T-cell (primary cell): ENCODE results near the gene MICALL2. TPM values are rescaled to one million over a fixed set of nuclear protein-coding genes. Genes with fewer than 3 reads are reported as not detected.
"Not testable (repeated sequence)": the region's sequence is repeated elsewhere in the genome, so short reads cannot be mapped to it uniquely, and the experiment has no call there.

ENCODE experiments used
- ATAC-seq, 4 experiments: fragments of 200-7000 bp in 3 of 4; fragments of 150-1000 bp in 1 of 4; cut with Tn5 transposase; replicated peaks in 1 of 4; 1 replicate in 3 of 4; 2 replicates in 1 of 4; pipeline ENCODE4 v1.10.0; 2021; ENCODE audit warnings: moderate library complexity in 3 of 4, mild to moderate bottlenecking in 2 of 4, moderate number of reproducible peaks in 1 of 4
- CTCF ChIA-PET, 2 donors: fragments of 300-600 bp; sonication (Branson Sonifier 250); formaldehyde crosslinking; loops; one replicate each; lab custom pipeline; 2022; ENCODE audit warnings: antibody characterized with exemption in 2 of 2; lab: Charles Lee
- POLR2A ChIA-PET, 2 donors: fragments of 300-600 bp; sonication (Branson Sonifier 250); formaldehyde crosslinking; loops; one replicate each; lab custom pipeline; 2022; ENCODE audit warnings: antibody characterized with exemption in 2 of 2; lab: Charles Lee
- DNase-seq, 35 experiments: peaks; one replicate each; pipeline versions ENCODE4 v3.0.0 to v3.0.0-alpha.2; 2013 to 2023
- H3K27ac ChIP-seq: one replicate; pipeline ENCODE4 v1.5.1; 2013; ENCODE audit warnings: low read length
- H3K27me3 ChIP-seq, 2 experiments: replicated peaks in 1 of 2; 1 replicate in 1 of 2; 2 replicates in 1 of 2; pipeline versions ENCODE4 v1.6.1 to v1.7.0; 2013; ENCODE audit warnings: low read length in 1 of 2, mixed read lengths in 1 of 2; ENCODE audit not compliant: control insufficient read depth in 2 of 2, insufficient read depth in 2 of 2; ENCODE audit errors: extremely low read depth in 1 of 2
- H3K36me3 ChIP-seq, 2 donors: 1 replicate in 1 of 2; 2 replicates in 1 of 2; pipeline versions ENCODE4 v1.6.1 to v1.7.0; 2013; ENCODE audit warnings: low read length in 1 of 2; ENCODE audit not compliant: control insufficient read depth in 2 of 2, insufficient read depth in 1 of 2; ENCODE audit errors: extremely low read depth in 1 of 2
- H3K4me1 ChIP-seq, 2 experiments: 1 replicate in 1 of 2; 2 replicates in 1 of 2; pipeline versions ENCODE4 v1.6.1 to v1.7.0; 2013; ENCODE audit warnings: low read length in 2 of 2, mixed read lengths in 1 of 2; ENCODE audit not compliant: insufficient read depth in 2 of 2, control insufficient read depth in 1 of 2; ENCODE audit errors: extremely low read depth in 1 of 2
- H3K4me3 ChIP-seq, 2 donors: 1 replicate in 1 of 2; 2 replicates in 1 of 2; pipeline versions ENCODE4 v1.5.1 to v1.7.0; 2013; ENCODE audit warnings: mild to moderate bottlenecking in 2 of 2, low read length in 1 of 2, moderate library complexity in 1 of 2; ENCODE audit not compliant: control insufficient read depth in 1 of 2; ENCODE audit errors: extremely low read depth in 1 of 2
- H3K9me3 ChIP-seq: 2 replicates; pipeline ENCODE4 v1.7.0; 2013
- H3K27ac Mint-ChIP-seq, 2 donors: one replicate each; pipeline ENCODE4 v1.8.0; 2020 to 2021; ENCODE audit warnings: mild to moderate bottlenecking in 2 of 2, mixed read lengths in 2 of 2
- H3K27me3 Mint-ChIP-seq, 2 donors: one replicate each; pipeline ENCODE4 v1.8.0; 2021 to 2022; ENCODE audit warnings: mixed read lengths in 2 of 2
- H3K36me3 Mint-ChIP-seq: one replicate; pipeline ENCODE4 v1.8.0; 2021; ENCODE audit warnings: mixed read lengths
- H3K4me1 Mint-ChIP-seq, 3 donors: one replicate each; pipeline ENCODE4 v1.8.0; 2020 to 2022; ENCODE audit warnings: mixed read lengths in 3 of 3, mild to moderate bottlenecking in 1 of 3
- H3K4me3 Mint-ChIP-seq, 3 donors: one replicate each; pipeline ENCODE4 v1.8.0; 2020 to 2022; ENCODE audit warnings: mild to moderate bottlenecking in 3 of 3, mixed read lengths in 3 of 3, moderate library complexity in 3 of 3
- H3K9me3 Mint-ChIP-seq, 3 donors: one replicate each; pipeline ENCODE4 v1.8.0; 2020 to 2022; ENCODE audit warnings: mixed read lengths in 3 of 3
- WGBS: methylation state at CpG from one replicate; pipeline ENCODE4 v1.1.5; 2013; ENCODE audit warnings: missing lambda C conversion rate; ENCODE audit not compliant: insufficient coverage; 5-methylcytosine and 5-hydroxymethylcytosine counted together
- total RNA-seq, 35 experiments: library from RNA in 6 of 35; stranded (reverse) in 6 of 35; fragments of 120-200 nt in 1 of 35; gene quantifications; one replicate each; pipeline versions ENCODE4 v1.2.1 to v1.2.4 and lab custom pipeline; 2013 to 2026

The MICALL2 gene
- total RNA-seq, 5 donors from 2014 or later (not counting 1 experiment from before 2014, with no cell fraction given): 2.1 to 5.5 (median 3.2) TPM

DNA sequence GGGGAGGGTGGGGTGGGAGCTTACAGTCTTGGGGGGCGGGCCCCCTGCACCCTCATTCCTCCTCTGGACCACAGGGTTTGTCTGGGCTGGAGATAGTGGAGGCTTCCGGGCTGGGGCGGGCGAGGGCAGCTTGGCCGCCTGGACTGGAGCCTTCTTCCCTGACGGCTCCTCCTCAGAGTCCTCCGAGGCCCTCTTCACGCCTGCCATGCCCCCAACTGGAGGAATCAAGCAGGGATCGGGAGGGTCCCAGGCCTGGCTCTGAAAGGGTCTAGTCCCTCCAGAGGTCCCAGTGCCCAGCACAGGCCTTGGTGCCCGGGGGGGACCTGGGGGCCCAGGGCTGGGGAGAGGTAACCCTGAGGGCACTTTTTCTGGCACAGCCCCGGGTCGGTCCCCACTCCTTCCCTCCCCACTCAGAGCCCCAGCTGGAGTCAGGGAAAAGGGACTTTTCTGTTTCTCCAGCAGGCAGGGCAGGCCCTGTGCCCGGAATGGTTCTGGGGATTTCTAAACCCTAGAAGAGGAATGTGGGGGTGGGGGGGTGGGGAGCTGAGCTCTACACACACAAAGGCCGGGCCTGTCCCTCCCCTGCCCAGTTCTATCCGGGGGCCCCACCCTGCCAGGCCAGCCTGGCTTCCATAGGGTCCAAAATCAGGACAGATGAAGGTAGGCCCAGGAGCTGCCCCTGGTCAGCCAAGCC is 11.6 kb downstream of the MICALL2 start:
- Mint-ChIP-seq H3K36me3 (no peaks in the 10 kb centered on the region), H3K9me3 (no peaks in the 10 kb centered on the region), H3K4me3 (no peak overlapping the region), H3K4me1 (no peaks in the 10 kb centered on the region), H3K27ac (no peak overlapping the region), H3K27me3 (no peaks in the 10 kb centered on the region)
- POLR2A ChIA-PET: no interaction called here
- H3K27me3 ChIP-seq: peaks cover 0 to 6% of the 10 kb centered on the region in 2 experiments
- no peaks in the 10 kb centered on the region for H3K36me3 ChIP-seq
- no peaks in the 10 kb centered on the region for H3K9me3 ChIP-seq
- no peaks in the 10 kb centered on the region for H3K4me1 ChIP-seq
- no peak overlapping the region for H3K4me3 ChIP-seq
- CTCF ChIA-PET: no interaction called here
- DNase-seq: no peak
- ATAC-seq: no peak
- 82% methylated on average over 7 of the region's 15 CpGs for WGBS
- no peak overlapping the region for H3K27ac ChIP-seq

DNA sequence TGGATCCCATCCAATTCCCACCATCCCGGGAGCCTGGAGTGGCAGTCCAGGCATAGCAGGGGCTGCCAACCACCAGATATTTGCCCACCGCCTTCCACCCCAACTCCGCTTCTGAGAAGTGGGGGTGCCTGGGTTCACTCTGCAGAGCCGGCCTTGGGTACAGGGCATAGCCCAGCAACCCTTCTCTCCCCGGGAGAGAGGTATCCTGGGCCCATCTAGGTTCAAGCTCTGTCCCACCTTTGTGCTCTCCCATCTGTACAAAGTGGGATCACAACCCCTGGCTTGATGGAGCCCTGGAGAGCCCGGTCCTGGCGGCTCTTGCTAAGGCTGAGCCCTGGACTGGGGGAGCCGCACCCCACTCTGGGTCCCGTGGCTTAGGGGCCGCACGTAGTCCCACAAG is 12.2 kb downstream of the MICALL2 start:
- H3K4me3 ChIP-seq: no peak overlapping the region
- no peaks in the 10 kb centered on the region for H3K36me3 ChIP-seq
- CTCF ChIA-PET: no interaction called here
- Mint-ChIP-seq H3K27me3 (no peaks in the 10 kb centered on the region), H3K4me3 (no peak overlapping the region), H3K27ac (no peak overlapping the region), H3K36me3 (no peaks in the 10 kb centered on the region), H3K4me1 (no peaks in the 10 kb centered on the region), H3K9me3 (no peaks in the 10 kb centered on the region)
- POLR2A ChIA-PET: no interaction called here
- WGBS: 87% methylated on average over 4 of the region's 11 CpGs
- DNase-seq (no peak), ATAC-seq (peak in 1 of 4 experiments; percentile 25)
- no peaks in the 10 kb centered on the region for H3K9me3 ChIP-seq
- no peak overlapping the region for H3K27ac ChIP-seq
- no peaks in the 10 kb centered on the region for H3K4me1 ChIP-seq
- H3K27me3 ChIP-seq: peaks cover 0 to 6% of the 10 kb centered on the region in 2 experiments

DNA sequence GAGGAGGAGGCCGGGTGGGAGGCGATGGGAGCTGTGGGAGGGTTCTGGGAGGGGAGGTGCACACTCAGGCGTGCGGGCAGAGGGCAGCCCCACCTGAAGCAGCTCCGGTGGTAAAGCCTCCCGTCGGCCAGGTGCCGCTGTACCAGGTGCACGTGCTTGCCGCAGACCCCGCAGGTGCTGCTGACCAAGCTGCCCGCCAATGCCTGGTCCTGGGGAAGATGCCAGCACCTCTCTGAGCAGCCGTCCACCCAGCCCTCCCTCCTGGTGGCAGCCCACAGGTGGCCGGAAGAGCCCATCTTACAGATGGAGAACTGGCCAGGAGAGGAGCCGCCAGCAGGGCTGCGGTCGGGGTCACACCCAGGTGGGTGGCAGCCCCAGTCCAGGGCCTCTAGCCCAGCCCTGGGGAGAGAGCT is 12.6 kb downstream of the MICALL2 start:
- H3K9me3 Mint-ChIP-seq: no peaks in the 10 kb centered on the region
- no peaks in the 10 kb centered on the region for H3K4me1 Mint-ChIP-seq
- Histone ChIP-seq H3K4me3 (no peak overlapping the region), H3K4me1 (no peaks in the 10 kb centered on the region), H3K9me3 (no peaks in the 10 kb centered on the region), H3K36me3 (no peaks in the 10 kb centered on the region), H3K27ac (no peak overlapping the region), H3K27me3 (peaks cover 0 to 6% of the 10 kb centered on the region in 2 experiments)
- H3K36me3 Mint-ChIP-seq: no peaks in the 10 kb centered on the region
- no peak overlapping the region for H3K4me3 Mint-ChIP-seq
- DNase-seq (no peak), ATAC-seq (no peak)
- POLR2A ChIA-PET: no interaction called here
- H3K27me3 Mint-ChIP-seq: no peaks in the 10 kb centered on the region
- H3K27ac Mint-ChIP-seq: no peak overlapping the region
- WGBS: 82% methylated on average over 15 of the region's 17 CpGs
- CTCF ChIA-PET: no interaction called here

DNA sequence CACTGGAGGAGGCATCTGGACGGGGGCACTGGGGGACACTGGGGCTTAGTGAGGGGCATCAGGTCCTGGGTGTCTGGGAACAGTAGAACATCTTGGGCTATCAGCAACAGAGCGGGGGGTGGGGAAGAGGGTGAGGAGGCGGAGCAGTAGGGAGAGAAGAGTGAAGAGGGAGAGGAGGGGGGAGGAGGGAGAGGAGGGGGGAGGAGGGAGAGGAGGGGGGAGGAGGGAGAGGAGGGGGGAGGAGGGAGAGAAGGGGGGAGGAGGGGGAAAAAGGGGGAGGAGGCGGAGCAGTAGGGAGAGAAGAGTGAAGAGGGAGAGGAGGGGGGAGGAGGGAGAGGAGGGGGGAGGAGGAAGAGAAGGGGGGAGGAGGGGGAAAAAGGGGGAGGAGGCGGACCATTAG is 13.2 kb downstream of the MICALL2 start:
- H3K27me3 ChIP-seq, CTCF ChIA-PET, H3K27ac Mint-ChIP-seq, H3K9me3 Mint-ChIP-seq, H3K27ac ChIP-seq, H3K4me1 ChIP-seq, H3K27me3 Mint-ChIP-seq, DNase-seq, H3K4me3 ChIP-seq, H3K36me3 ChIP-seq, POLR2A ChIA-PET, H3K4me3 Mint-ChIP-seq, H3K4me1 Mint-ChIP-seq, H3K9me3 ChIP-seq, H3K36me3 Mint-ChIP-seq, ATAC-seq: not testable (repeated sequence)
- 67% methylated on average over 1 of the region's 5 CpGs for WGBS

DNA sequence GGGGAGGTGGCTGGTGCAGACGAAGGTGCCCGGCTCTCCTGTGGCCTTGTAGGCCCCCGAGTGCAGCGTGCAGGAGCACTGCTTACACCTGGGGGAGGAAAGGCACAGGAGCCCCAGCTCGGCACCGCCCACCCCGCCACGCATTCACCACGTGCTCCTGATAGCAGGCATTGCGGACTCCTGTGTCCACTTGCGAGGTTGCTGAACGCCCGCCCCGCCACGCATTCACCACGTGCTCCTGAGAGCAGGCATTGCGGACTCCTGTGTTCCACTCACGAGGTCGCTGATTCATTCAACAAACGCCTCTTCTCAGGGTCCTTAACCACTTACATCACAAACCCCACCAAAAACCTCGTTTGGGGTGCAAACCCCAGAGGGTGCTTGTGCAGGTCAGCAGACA is 13.9 kb downstream of the MICALL2 start:
- Mint-ChIP-seq H3K9me3 (no peaks in the 10 kb centered on the region), H3K27me3 (no peaks in the 10 kb centered on the region), H3K4me3 (no peak overlapping the region), H3K4me1 (no peaks in the 10 kb centered on the region), H3K36me3 (no peaks in the 10 kb centered on the region), H3K27ac (no peak overlapping the region)
- no peaks in the 10 kb centered on the region for H3K36me3 ChIP-seq
- POLR2A ChIA-PET: interaction anchor here in 1 of 2 donors (0.6 kb wide), 1 partner anchor 649 kb away, joined by 3 read pairs; no protein-coding TSS in a partner anchor
- H3K4me1 ChIP-seq: no peaks in the 10 kb centered on the region
- H3K4me3 ChIP-seq: no peak overlapping the region
- H3K27me3 ChIP-seq: peaks cover 0 to 7% of the 10 kb centered on the region in 2 experiments
- CTCF ChIA-PET: no interaction called here
- no peaks in the 10 kb centered on the region for H3K9me3 ChIP-seq
- no peak overlapping the region for H3K27ac ChIP-seq
- no peak for ATAC-seq
- WGBS: 85% methylated on average over 17 of the region's 21 CpGs
- DNase-seq: no peak

DNA sequence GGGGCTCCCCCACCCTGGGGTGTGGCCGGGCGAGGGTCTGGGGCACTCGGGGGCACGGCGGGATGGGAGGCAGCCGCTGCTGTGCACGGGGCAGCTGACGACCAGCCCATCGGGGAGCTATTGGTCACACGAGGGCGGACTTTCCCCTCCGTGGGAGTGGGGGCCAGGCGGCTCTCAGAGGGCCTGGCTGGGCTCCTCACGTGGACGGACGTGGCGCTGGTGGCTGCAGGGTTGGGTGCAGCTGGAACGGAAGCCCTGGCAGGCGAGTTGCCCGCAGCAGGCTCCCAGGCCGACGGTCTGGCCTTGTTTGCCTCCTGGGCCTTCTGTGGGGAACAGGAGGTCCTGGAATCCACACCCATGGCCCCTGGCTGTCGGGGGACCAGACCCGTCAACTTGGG is 14.3 kb downstream of the MICALL2 start:
- Mint-ChIP-seq H3K4me1 (no peaks in the 10 kb centered on the region), H3K27ac (no peak overlapping the region), H3K27me3 (no peaks in the 10 kb centered on the region), H3K9me3 (no peaks in the 10 kb centered on the region), H3K4me3 (no peak overlapping the region), H3K36me3 (no peaks in the 10 kb centered on the region)
- ChIA-PET POLR2A (interaction anchor here in 1 of 2 donors (0.6 kb wide), 1 partner anchor 650 kb away, joined by 3 read pairs; no protein-coding TSS in a partner anchor), CTCF (no interaction called here)
- WGBS: 84% methylated on average over 24 of the region's 24 CpGs
- Histone ChIP-seq H3K36me3 (no peaks in the 10 kb centered on the region), H3K4me1 (no peaks in the 10 kb centered on the region), H3K27me3 (peaks cover 0 to 11% of the 10 kb centered on the region in 2 experiments), H3K9me3 (no peaks in the 10 kb centered on the region), H3K27ac (no peak overlapping the region), H3K4me3 (no peak overlapping the region)
- DNase-seq (no peak), ATAC-seq (no peak)
